ENCODE measurements around the gene CREB1. TPM values are rescaled to one million over a fixed set of nuclear protein-coding genes. Genes with fewer than 3 reads are reported as not detected.

Gene CREB1
- total RNA-seq, 2 donors from 2014 or later, result 17.9 to 20.1 TPM

GRCh38 chr2:207624185-207625013, 94.6 kb downstream of the CREB1 start:
- peak; percentile 45 for ATAC-seq
- Histone ChIP-seq H3K9me3 (no peaks in the 10 kb centered on the region), H3K4me1 (peaks cover 21% of the 10 kb centered on the region), H3K27ac (peak overlapping the region; percentile 91 to 94 (median 92)), H3K4me3 (peak overlapping the region; percentile 21 to 89), H3K36me3 (replicated peaks in 1 of 2; ENCODE audit: insufficient read depth in 1 of 2, low read depth in 2 of 2) (no peaks in the 10 kb centered on the region), H3K27me3 (no peaks in the 10 kb centered on the region)
- WGBS, 2 donors, result 0% methylated on average over 30 to 47 of the region's 47 CpGs
- TF ChIP-seq CTCF (IDR thresholded peaks at IDR 0.05), result no peak
- TF ChIP-seq POLR2A (IDR thresholded peaks at IDR 0.05), result peak in 2 of 3 donors; percentile 73 to 74
- intact Hi-C loops (cut with DNase I), result no loop called here
- peak; percentile 62 to 74 (median 68) for DNase-seq

- intact Hi-C loops (cut with DNase I), result no loop called here
These were observed 95.5 kb downstream of the CREB1 start, which contains the start of gene METTL21A for GRCh38 chr2:207625014-207625907. METTL21A (minus strand) TSS chr2:207625394; CDS start chr2:207624375, 1,019 bp downstream.

GRCh38 chr2:207629553-207629952, 99.8 kb downstream of the CREB1 start:
- H3K27me3 ChIP-seq, result no peaks in the 10 kb centered on the region
- intact Hi-C loops (cut with DNase I), result no loop called here
- peaks cover 9% of the 10 kb centered on the region for H3K4me1 ChIP-seq
- no peak for ATAC-seq
- H3K36me3 ChIP-seq (replicated peaks in 1 of 2; ENCODE audit: insufficient read depth in 1 of 2, low read depth in 2 of 2), result no peaks in the 10 kb centered on the region
- no peak for TF ChIP-seq POLR2A (IDR thresholded peaks at IDR 0.05)
- TF ChIP-seq CTCF (IDR thresholded peaks at IDR 0.05), result no peak
- no peak overlapping the region for H3K27ac ChIP-seq
- WGBS, 2 donors, result 56 to 60% methylated on average over 1 of the region's 1 CpG
- DNase-seq, result no peak
- H3K4me3 ChIP-seq, result no peak overlapping the region
- no peaks in the 10 kb centered on the region for H3K9me3 ChIP-seq

More at GRCh38 chr2:207625014-207625907, 95.5 kb downstream of the CREB1 start, which contains the start of gene METTL21A:
- no peaks in the 10 kb centered on the region for H3K36me3 ChIP-seq (replicated peaks in 1 of 2; ENCODE audit: insufficient read depth in 1 of 2, low read depth in 2 of 2)
- TF ChIP-seq POLR2A (IDR thresholded peaks at IDR 0.05), result peak; percentile 65 to 74 (median 71)
- TF ChIP-seq CTCF (IDR thresholded peaks at IDR 0.05), result peak in 6 of 7 experiments; percentile 20 to 71 (median 65)
- peak within 1 kb of the TSS; percentile 21 to 89 for H3K4me3 ChIP-seq
- no peaks in the 10 kb centered on the region for H3K27me3 ChIP-seq
- WGBS, 2 donors, result 1 to 2% methylated on average over 10 to 73 of the region's 92 CpGs
- ATAC-seq (peak; percentile 89), DNase-seq (peak; percentile 89 to 94 (median 91))
- no peaks in the 10 kb centered on the region for H3K9me3 ChIP-seq
- H3K4me1 ChIP-seq, result peaks cover 21% of the 10 kb centered on the region
- H3K27ac ChIP-seq, result peak within 1 kb of the TSS; percentile 91 to 94 (median 92)

GRCh38 chr2:207630491-207630890, 100.7 kb downstream of the CREB1 start:
- Histone ChIP-seq H3K4me3 (no peak overlapping the region), H3K9me3 (no peaks in the 10 kb centered on the region)
- intact Hi-C loops (cut with DNase I), result loop anchor here (10.0 kb wide), 1 partner anchor 74 kb away; no protein-coding TSS in a partner anchor

More at GRCh38 chr2:207630491-207630890, 100.7 kb downstream of the CREB1 start:
- no peak for ATAC-seq
- Histone ChIP-seq H3K27ac (no peak overlapping the region), H3K4me1 (peaks cover 9% of the 10 kb centered on the region), H3K36me3 (replicated peaks in 1 of 2; ENCODE audit: insufficient read depth in 1 of 2, low read depth in 2 of 2) (no peaks in the 10 kb centered on the region), H3K27me3 (no peaks in the 10 kb centered on the region)
- no peak for TF ChIP-seq POLR2A (IDR thresholded peaks at IDR 0.05)
- no peak for TF ChIP-seq CTCF (IDR thresholded peaks at IDR 0.05)
- DNase-seq, result no peak
- WGBS, 2 donors, result 79 to 87% methylated on average over 4 of the region's 4 CpGs

All from body of pancreas (tissue), 4 donors.